Medulla oblongata (tissue), 1 donor: ENCODE data around the gene OR6S1.
"Not testable (repeated sequence)": the region's sequence is repeated elsewhere in the genome, so short reads cannot be mapped to it uniquely, and the experiment has no call there.

ENCODE experiments used
- DNase-seq: peaks from one replicate; pipeline ENCODE4 v3.0.0-alpha.2; 2015; ENCODE audit errors: extremely low spot score

OR6S1 gene

GRCh38 chr14:20668969-20669368 lies 27.5 kb upstream of the OR6S1 start:
- DNase-seq = no peak

GRCh38 chr14:20667957-20668356 lies 26.5 kb upstream of the OR6S1 start:
- no peak for DNase-seq

GRCh38 chr14:20666400-20666961 lies 25.0 kb upstream of the OR6S1 start:
- DNase-seq = not testable (repeated sequence)

- DNase-seq = peak; percentile 70
Observed at GRCh38 chr14:20662968-20663732, 21.7 kb upstream of the OR6S1 start.

- DNase-seq = no peak
Observed at GRCh38 chr14:20661197-20661596, 19.7 kb upstream of the OR6S1 start.

GRCh38 chr14:20659813-20660395 lies 18.4 kb upstream of the OR6S1 start:
- DNase-seq = no peak

- no peak for DNase-seq
Observed at GRCh38 chr14:20659336-20659735, 17.8 kb upstream of the OR6S1 start.

- no peak for DNase-seq
Observed at GRCh38 chr14:20658246-20658645, 16.8 kb upstream of the OR6S1 start.

GRCh38 chr14:20657216-20658211 lies 16.0 kb upstream of the OR6S1 start:
- DNase-seq = no peak

- DNase-seq = no peak
Observed at GRCh38 chr14:20656274-20656673, 14.8 kb upstream of the OR6S1 start.

GRCh38 chr14:20655851-20656250 lies 14.4 kb upstream of the OR6S1 start:
- no peak for DNase-seq

GRCh38 chr14:20652996-20653975 lies 11.8 kb upstream of the OR6S1 start:
- DNase-seq = no peak

- no peak for DNase-seq
Observed at GRCh38 chr14:20645481-20645880, 4.0 kb upstream of the OR6S1 start.

GRCh38 chr14:20644520-20644919 lies 3.0 kb upstream of the OR6S1 start:
- DNase-seq = no peak

- not testable (repeated sequence) for DNase-seq
Observed at GRCh38 chr14:20642755-20643154, 1.3 kb upstream of the OR6S1 start.

- no peak for DNase-seq
Observed at GRCh38 chr14:20642182-20642581, 691 bp upstream of the OR6S1 start.

- peak; percentile 58 for DNase-seq
Observed at GRCh38 chr14:20632831-20633691, 8.4 kb downstream of the OR6S1 start.

GRCh38 chr14:20632448-20632830 lies 9.1 kb downstream of the OR6S1 start:
- no peak for DNase-seq

- peak; percentile 71 for DNase-seq
Observed at GRCh38 chr14:20631880-20632389, 9.6 kb downstream of the OR6S1 start.
